ENCODE data around the gene NIPAL3. TPM values are rescaled to one million over a fixed set of nuclear protein-coding genes. Genes with fewer than 3 reads are reported as not detected.
"Not testable (repeated sequence)": the region's sequence is repeated elsewhere in the genome, so short reads cannot be mapped to it uniquely, and the experiment has no call there.

Gene NIPAL3
- total and polyA plus RNA-seq, 2 experiments from 2014 or later = 55.9 to 78.4 TPM

DNA sequence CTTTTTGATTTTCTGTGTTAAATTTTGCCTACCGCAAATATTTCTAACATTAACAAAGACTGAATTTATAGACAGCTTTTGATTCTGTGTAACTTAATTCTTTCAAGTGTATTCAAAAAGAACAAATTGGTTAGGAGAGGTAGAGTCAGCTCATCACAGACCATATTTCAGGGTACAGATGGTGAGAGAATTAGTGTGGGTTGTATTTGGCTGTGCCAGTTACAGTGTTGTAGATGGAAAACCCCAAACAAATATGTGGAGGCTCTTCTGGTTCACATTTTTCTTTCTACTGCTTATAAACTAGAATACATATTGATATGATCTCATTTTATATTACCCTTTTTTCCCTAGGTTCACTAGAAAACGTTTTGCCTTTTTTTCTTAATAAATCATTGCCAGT lies 98.1 kb downstream of the NIPAL3 start:
- 53 to 59% methylated on average over 2 of the region's 2 CpGs for WGBS, 2 experiments (ENCODE audit: low coverage in 1 of 2, low lambda C conversion rate in 2 of 2, missing lambda C conversion rate in 2 of 2)

DNA sequence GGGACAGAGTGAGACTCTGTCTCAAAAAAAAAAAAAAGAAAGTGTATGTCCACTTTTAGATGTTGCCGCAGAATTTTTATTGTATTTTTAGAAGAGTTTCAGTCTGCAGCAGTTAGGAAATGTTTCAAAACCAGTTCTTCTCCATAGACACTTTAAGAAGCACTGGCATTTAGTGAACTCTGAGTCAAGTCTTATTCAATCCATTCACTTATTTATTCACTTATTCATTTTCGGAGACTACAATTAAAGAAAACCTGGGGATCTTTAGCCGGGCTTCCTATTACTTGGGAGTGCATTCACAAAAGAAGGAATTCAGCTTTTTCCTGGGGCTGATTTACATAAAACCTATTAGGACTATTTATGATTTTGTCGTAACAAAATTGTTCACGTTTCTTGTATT lies 99.3 kb downstream of the NIPAL3 start:
- H3K36me3 ChIP-seq (ENCODE audit: low read depth) = no peaks in the 10 kb centered on the region
- no peak overlapping the region for H3K27ac ChIP-seq
- no peaks in the 10 kb centered on the region for H3K9me3 ChIP-seq (ENCODE audit: low read depth)
- no peaks in the 10 kb centered on the region for H3K27me3 ChIP-seq (replicated peaks; ENCODE audit: insufficient read depth)
- 94% methylated on average over 5 of the region's 5 CpGs for WGBS, 2 experiments (ENCODE audit: low coverage in 1 of 2, low lambda C conversion rate in 2 of 2, missing lambda C conversion rate in 2 of 2)
- no peak for TF ChIP-seq EZH2phosphoT487 (IDR thresholded peaks at IDR 0.05; ENCODE audit: insufficient read depth, low read depth)
- H3F3A ChIP-seq (ENCODE audit: insufficient read depth) = peaks cover 10% of the 10 kb centered on the region
- no peak overlapping the region for H2AFZ ChIP-seq
- H4K20me1 ChIP-seq (ENCODE audit: insufficient read depth) = no peaks in the 10 kb centered on the region
- in situ Hi-C loops (cut with MboI) = no loop called here
- DNase-seq = peak; percentile 4
- H3K79me2 ChIP-seq (ENCODE audit: insufficient read depth) = peaks cover 25% of the 10 kb centered on the region; the same call in 1 of the 2 replicates
- peaks cover 4% of the 10 kb centered on the region for H3K4me1 ChIP-seq (ENCODE audit: insufficient read depth)
- H3K4me3 ChIP-seq = no peak overlapping the region
- H3K4me2 ChIP-seq (ENCODE audit: unreplicated experiment) = no peak overlapping the region
- no peak overlapping the region for H3K9ac ChIP-seq
- no peaks in the 10 kb centered on the region for H3K9me2 ChIP-seq (ENCODE audit: insufficient read depth)

More for the DNA sequence above, 98.1 kb downstream of the NIPAL3 start:
- H3K27me3 ChIP-seq (replicated peaks; ENCODE audit: insufficient read depth) = no peaks in the 10 kb centered on the region
- no peak overlapping the region for H3K9ac ChIP-seq
- no peaks in the 10 kb centered on the region for H4K20me1 ChIP-seq (ENCODE audit: insufficient read depth)
- H2AFZ ChIP-seq = no peak overlapping the region
- TF ChIP-seq EZH2 (IDR thresholded peaks at IDR 0.05; ENCODE audit: insufficient read depth, poor library complexity, severe bottlenecking) = no peak
- TF ChIP-seq EZH2phosphoT487 (IDR thresholded peaks at IDR 0.05; ENCODE audit: insufficient read depth, low read depth) = no peak
- no peaks in the 10 kb centered on the region for H3K9me3 ChIP-seq (ENCODE audit: low read depth)
- in situ Hi-C loops (cut with MboI) = no loop called here
- no peaks in the 10 kb centered on the region for H3K9me2 ChIP-seq (ENCODE audit: insufficient read depth)
- no peak overlapping the region for H3K4me3 ChIP-seq
- H3K79me2 ChIP-seq (ENCODE audit: insufficient read depth) = peaks cover 37% of the 10 kb centered on the region
- DNase-seq = no peak
- no peaks in the 10 kb centered on the region for H3K36me3 ChIP-seq (ENCODE audit: low read depth)
- peaks cover 4% of the 10 kb centered on the region for H3K4me1 ChIP-seq (ENCODE audit: insufficient read depth)
- no peak overlapping the region for H3K4me2 ChIP-seq (ENCODE audit: unreplicated experiment)
- no peak overlapping the region for H3K27ac ChIP-seq
- peaks cover 10% of the 10 kb centered on the region for H3F3A ChIP-seq (ENCODE audit: insufficient read depth)

DNA sequence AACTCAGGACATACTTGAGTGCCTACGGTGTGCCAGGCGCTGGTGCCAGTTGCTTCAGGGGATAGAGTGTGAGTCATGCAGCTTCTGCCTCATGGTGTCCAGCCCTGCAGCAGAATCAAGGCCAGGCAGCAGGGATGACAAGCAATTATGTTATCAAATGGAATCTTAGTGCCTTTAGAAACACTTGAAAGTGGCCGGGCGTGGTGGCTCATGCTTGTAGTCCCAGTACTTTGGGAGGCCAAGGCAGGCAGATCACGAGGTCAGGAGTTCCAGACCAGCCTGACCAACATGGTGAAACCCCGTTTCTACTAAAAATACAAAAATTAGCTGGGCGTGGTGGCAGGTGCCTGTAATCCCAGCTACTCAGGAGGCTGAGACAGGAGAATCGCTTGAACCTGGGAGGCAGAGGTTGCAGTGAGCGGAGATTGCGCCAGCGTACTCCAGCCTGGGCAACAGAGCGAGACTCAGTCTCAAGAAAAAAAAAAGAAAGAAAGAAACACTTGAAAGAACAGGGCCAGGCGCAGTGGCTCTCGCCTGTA lies 100.1 kb downstream of the NIPAL3 start:
- H3K36me3 ChIP-seq (ENCODE audit: low read depth); H3K9me2 ChIP-seq (ENCODE audit: insufficient read depth); H3K4me3 ChIP-seq; H3K4me1 ChIP-seq (ENCODE audit: insufficient read depth); H3K9ac ChIP-seq; H3K9me3 ChIP-seq (ENCODE audit: low read depth); in situ Hi-C loops (cut with MboI); H2AFZ ChIP-seq; H4K20me1 ChIP-seq (ENCODE audit: insufficient read depth); H3K27me3 ChIP-seq (replicated peaks; ENCODE audit: insufficient read depth); H3K4me2 ChIP-seq (ENCODE audit: unreplicated experiment): not testable (repeated sequence)
- H3K27ac ChIP-seq = peak overlapping the region; percentile 23; the same call in 1 of the 2 replicates
- peak; percentile 86 for DNase-seq
- peaks cover 10% of the 10 kb centered on the region for H3F3A ChIP-seq (ENCODE audit: insufficient read depth)
- peaks cover 20% of the 10 kb centered on the region; the same call in 1 of the 2 replicates for H3K79me2 ChIP-seq (ENCODE audit: insufficient read depth)
- 81 to 82% methylated on average over 14 of the region's 14 CpGs for WGBS, 2 experiments (ENCODE audit: low coverage in 1 of 2, low lambda C conversion rate in 2 of 2, missing lambda C conversion rate in 2 of 2)

- Histone ChIP-seq H3K4me1 (ENCODE audit: insufficient read depth) (peaks cover 4% of the 10 kb centered on the region), H3K79me2 (ENCODE audit: insufficient read depth) (0 out of 2 replicates have a peak, but pooled peaks cover 16% of the 10 kb centered on the region), H2AFZ (no peak overlapping the region), H3K4me2 (ENCODE audit: unreplicated experiment) (no peak overlapping the region), H3F3A (ENCODE audit: insufficient read depth) (peaks cover 10% of the 10 kb centered on the region), H4K20me1 (ENCODE audit: insufficient read depth) (no peaks in the 10 kb centered on the region), H3K27ac (no peak overlapping the region), H3K9me2 (ENCODE audit: insufficient read depth) (no peaks in the 10 kb centered on the region), H3K4me3 (no peak overlapping the region), H3K36me3 (ENCODE audit: low read depth) (no peaks in the 10 kb centered on the region), H3K27me3 (replicated peaks; ENCODE audit: insufficient read depth) (no peaks in the 10 kb centered on the region), H3K9ac (no peak overlapping the region), H3K9me3 (ENCODE audit: low read depth) (no peaks in the 10 kb centered on the region)
- in situ Hi-C loops (cut with MboI) = no loop called here
- TF ChIP-seq EZH2phosphoT487 (IDR thresholded peaks at IDR 0.05; ENCODE audit: insufficient read depth, low read depth) (no peak), EZH2 (IDR thresholded peaks at IDR 0.05; ENCODE audit: insufficient read depth, poor library complexity, severe bottlenecking) (no peak)
- WGBS, 2 experiments (ENCODE audit: low coverage in 1 of 2, low lambda C conversion rate in 2 of 2, missing lambda C conversion rate in 2 of 2) = 88 to 91% methylated on average over 12 of the region's 12 CpGs
- no peak for DNase-seq
Observed at GRCh38 chr1:24516506-24516905, 100.9 kb downstream of the NIPAL3 start.

DNA sequence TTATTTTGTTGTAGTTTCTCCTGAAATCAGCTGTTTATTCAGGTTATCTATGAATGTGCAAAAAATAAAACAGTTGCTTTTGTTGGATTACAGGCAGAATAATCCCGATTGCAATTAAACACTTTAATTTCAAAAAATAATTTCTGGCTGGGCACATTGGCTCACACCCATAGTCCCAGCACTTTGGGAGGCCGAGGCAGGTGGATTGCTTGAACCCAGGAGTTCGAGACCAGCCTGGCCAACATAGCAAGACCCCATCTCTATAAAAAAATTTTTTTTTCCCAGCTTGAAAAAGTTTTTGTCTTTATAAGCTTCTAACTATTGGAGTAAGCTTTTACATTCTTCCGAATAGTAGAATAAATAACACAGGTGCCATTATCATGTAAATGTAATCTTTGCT lies 102.3 kb downstream of the NIPAL3 start:
- no peaks in the 10 kb centered on the region for H3K9me2 ChIP-seq (ENCODE audit: insufficient read depth)
- H3K9me3 ChIP-seq (ENCODE audit: low read depth) = no peaks in the 10 kb centered on the region
- no peak overlapping the region for H3K9ac ChIP-seq
- no peak overlapping the region for H3K4me3 ChIP-seq
- in situ Hi-C loops (cut with MboI) = no loop called here
- WGBS, 2 experiments (ENCODE audit: low coverage in 1 of 2, low lambda C conversion rate in 2 of 2, missing lambda C conversion rate in 2 of 2) = 87 to 94% methylated on average over 4 of the region's 4 CpGs
- peaks cover 4% of the 10 kb centered on the region for H3K4me1 ChIP-seq (ENCODE audit: insufficient read depth)
- no peaks in the 10 kb centered on the region for H4K20me1 ChIP-seq (ENCODE audit: insufficient read depth)
- no peak overlapping the region for H3K27ac ChIP-seq
- DNase-seq = no peak
- H3K4me2 ChIP-seq (ENCODE audit: unreplicated experiment) = no peak overlapping the region
- H3F3A ChIP-seq (ENCODE audit: insufficient read depth) = peaks cover 10% of the 10 kb centered on the region
- TF ChIP-seq EZH2phosphoT487 (IDR thresholded peaks at IDR 0.05; ENCODE audit: insufficient read depth, low read depth) (no peak), EZH2 (IDR thresholded peaks at IDR 0.05; ENCODE audit: insufficient read depth, poor library complexity, severe bottlenecking) (no peak)
- H3K36me3 ChIP-seq (ENCODE audit: low read depth) = no peaks in the 10 kb centered on the region
- H3K79me2 ChIP-seq (ENCODE audit: insufficient read depth) = 0 out of 2 replicates have a peak, but pooled peaks cover 3% of the 10 kb centered on the region
- no peak overlapping the region for H2AFZ ChIP-seq
- no peaks in the 10 kb centered on the region for H3K27me3 ChIP-seq (replicated peaks; ENCODE audit: insufficient read depth)

DNA sequence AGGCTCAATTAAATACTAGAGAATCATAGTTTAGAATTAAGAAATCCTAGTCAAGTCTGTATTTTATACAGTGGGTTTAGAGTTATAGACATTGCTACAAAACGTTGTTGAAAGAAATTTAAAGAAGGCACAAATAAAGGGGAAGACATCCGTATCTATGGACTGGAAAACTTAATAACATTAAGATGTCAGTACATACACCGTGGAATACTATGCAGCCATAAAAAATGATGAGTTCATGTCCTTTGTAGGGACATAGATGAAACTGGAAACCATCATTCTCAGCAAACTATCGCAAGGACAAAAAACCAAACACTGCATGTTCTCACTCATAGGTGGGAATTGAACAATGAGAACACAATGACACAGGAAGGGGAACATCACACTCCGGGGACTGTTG lies 104.7 kb downstream of the NIPAL3 start:
- H3K4me1 ChIP-seq (ENCODE audit: insufficient read depth); in situ Hi-C loops (cut with MboI); DNase-seq; H3K79me2 ChIP-seq (ENCODE audit: insufficient read depth); H2AFZ ChIP-seq; H3K4me2 ChIP-seq (ENCODE audit: unreplicated experiment); H3K27ac ChIP-seq; H3F3A ChIP-seq (ENCODE audit: insufficient read depth); H3K4me3 ChIP-seq; H3K27me3 ChIP-seq (replicated peaks; ENCODE audit: insufficient read depth); H3K36me3 ChIP-seq (ENCODE audit: low read depth); H3K9me2 ChIP-seq (ENCODE audit: insufficient read depth); H3K9me3 ChIP-seq (ENCODE audit: low read depth); H3K9ac ChIP-seq; H4K20me1 ChIP-seq (ENCODE audit: insufficient read depth): not testable (repeated sequence)
- 96 to 97% methylated on average over 5 of the region's 5 CpGs for WGBS, 2 experiments (ENCODE audit: low coverage in 1 of 2, low lambda C conversion rate in 2 of 2, missing lambda C conversion rate in 2 of 2)

Measured in GM23248 (cell line).